ENCODE results near the gene PCDHGA10. TPM values are rescaled to one million over a fixed set of nuclear protein-coding genes. Genes with fewer than 3 reads are reported as not detected.
"Not testable (repeated sequence)": the region's sequence is repeated elsewhere in the genome, so short reads cannot be mapped to it uniquely, and the experiment has no call there.

Gene PCDHGA10
- total RNA-seq, 1 donor from 2014 or later = 5.1 TPM

DNA sequence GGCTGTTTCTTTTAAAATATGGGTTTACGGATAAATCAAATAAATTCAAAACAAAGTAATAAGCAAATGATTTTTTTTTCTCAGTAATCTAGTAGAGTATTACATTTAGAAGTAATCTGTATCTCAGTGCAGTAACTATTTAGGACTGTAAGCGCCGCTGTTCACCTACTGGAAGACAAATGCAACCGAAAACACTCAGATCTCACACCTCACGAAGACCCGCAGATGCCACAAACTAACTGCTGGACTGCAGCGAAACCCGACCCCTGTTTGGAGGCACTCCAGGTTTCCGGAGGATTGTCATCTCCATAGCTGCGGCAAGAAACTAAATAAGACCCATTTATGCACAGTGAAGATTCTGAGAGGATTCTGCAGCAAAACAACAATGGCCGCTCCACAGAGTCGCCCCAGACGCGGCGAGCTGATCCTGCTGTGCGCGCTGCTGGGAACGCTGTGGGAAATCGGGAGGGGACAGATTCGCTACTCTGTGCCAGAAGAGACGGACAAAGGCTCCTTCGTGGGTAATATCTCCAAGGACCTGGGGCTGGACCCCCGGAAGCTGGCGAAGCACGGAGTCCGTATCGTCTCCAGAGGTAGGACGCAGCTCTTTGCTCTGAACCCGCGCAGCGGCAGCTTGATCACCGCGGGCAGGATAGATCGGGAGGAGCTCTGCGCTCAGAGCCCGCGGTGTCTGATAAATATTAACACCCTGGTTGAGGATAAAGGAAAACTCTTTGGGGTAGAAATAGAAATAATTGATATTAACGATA, 20.2 kb upstream of the PCDHGA10 start, which contains the start of gene PCDHGA8:
Gene PCDHGA8, plus strand, starts transcription at position 205 of the 770 bp plus-strand sequence. Its CDS starts 181 bp downstream, at position 386.
- no peak for DNase-seq (ENCODE audit: low read depth)

DNA sequence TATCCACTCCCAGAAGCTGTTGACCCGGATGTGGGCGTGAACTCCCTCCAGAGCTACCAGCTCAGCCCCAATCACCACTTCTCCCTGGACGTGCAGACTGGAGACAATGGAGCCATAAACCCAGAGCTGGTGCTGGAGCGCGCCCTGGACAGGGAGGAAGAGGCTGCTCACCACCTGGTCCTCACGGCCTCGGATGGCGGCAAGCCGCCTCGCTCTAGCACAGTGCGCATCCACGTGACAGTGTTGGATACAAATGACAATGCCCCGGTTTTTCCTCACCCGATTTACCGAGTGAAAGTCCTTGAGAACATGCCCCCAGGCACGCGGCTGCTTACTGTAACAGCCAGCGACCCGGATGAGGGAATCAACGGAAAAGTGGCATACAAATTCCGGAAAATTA, 19.5 kb upstream of the PCDHGA10 start:
- DNase-seq (ENCODE audit: low read depth) = no peak

DNA sequence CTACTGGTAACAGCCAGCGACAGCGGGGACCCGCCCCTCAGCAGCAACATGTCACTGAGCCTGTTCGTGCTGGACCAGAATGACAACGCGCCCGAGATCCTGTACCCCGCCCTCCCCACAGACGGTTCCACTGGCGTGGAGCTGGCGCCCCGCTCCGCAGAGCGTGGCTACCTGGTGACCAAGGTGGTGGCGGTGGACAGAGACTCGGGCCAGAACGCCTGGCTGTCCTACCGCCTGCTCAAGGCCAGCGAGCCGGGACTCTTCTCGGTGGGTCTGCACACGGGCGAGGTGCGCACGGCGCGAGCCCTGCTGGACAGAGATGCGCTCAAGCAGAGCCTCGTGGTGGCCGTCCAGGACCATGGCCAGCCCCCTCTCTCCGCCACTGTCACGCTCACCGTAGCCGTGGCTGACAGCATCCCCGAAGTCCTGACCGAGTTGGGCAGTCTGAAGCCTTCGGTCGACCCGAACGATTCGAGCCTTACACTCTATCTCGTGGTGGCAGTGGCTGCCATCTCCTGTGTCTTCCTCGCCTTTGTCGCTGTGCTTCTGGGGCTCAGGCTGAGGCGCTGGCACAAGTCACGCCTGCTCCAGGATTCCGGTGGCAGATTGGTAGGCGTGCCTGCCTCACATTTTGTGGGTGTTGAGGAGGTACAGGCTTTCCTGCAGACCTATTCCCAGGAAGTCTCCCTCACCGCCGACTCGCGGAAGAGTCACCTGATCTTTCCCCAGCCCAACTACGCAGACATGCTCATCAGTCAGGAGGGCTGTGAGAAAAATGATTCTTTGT, 18.2 kb upstream of the PCDHGA10 start:
- not testable (repeated sequence) for DNase-seq (ENCODE audit: low read depth)

DNA sequence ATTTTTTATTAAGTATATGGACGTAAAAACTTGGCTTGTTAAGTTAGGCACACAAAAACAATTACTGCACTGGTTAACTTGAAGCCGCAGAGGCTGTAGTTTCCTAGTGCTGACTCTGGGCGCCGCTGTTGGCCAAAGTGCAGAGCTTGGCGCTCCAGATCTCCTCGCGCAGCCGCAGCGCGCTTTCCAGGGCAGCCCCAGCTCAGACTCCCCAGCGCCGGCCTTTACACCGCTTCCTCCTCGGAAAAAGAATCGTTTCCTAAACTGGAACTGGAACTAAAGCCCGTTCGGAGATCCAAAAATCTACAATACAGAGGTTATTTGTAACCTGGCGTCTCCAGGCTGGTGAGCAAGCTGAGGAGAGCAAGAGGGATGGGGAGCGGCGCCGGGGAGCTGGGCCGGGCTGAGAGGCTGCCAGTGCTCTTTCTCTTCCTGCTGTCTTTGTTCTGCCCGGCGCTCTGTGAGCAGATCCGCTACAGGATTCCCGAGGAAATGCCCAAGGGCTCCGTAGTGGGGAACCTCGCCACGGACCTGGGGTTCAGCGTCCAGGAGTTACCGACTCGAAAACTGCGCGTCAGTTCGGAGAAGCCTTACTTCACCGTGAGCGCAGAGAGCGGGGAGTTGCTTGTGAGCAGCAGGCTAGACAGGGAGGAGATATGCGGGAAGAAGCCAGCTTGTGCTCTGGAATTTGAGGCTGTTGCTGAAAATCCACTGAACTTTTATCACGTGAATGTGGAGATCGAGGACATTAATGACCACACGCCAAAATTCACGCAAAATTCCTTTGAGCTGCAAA, 14.8 kb upstream of the PCDHGA10 start, which contains the start of gene PCDHGB5:
Gene PCDHGB5, plus strand, starts transcription at position 192 of the 796 bp plus-strand sequence. Its CDS starts 181 bp downstream, at position 373.
- peak; percentile 27 for DNase-seq (ENCODE audit: low read depth)

DNA sequence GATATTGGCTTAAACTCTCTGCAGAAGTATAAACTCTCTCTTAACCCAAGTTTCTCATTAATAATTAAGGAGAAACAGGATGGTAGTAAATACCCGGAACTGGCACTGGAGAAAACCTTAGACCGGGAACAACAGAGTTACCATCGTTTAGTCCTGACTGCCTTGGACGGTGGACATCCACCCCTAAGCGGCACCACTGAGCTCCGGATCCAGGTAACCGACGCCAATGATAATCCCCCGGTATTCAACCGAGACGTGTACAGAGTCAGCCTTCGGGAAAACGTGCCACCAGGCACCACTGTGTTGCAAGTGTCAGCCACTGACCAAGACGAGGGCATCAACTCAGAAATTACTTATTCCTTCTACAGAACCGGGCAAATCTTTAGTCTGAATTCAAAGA, 14.2 kb upstream of the PCDHGA10 start:
- DNase-seq (ENCODE audit: low read depth) = no peak

DNA sequence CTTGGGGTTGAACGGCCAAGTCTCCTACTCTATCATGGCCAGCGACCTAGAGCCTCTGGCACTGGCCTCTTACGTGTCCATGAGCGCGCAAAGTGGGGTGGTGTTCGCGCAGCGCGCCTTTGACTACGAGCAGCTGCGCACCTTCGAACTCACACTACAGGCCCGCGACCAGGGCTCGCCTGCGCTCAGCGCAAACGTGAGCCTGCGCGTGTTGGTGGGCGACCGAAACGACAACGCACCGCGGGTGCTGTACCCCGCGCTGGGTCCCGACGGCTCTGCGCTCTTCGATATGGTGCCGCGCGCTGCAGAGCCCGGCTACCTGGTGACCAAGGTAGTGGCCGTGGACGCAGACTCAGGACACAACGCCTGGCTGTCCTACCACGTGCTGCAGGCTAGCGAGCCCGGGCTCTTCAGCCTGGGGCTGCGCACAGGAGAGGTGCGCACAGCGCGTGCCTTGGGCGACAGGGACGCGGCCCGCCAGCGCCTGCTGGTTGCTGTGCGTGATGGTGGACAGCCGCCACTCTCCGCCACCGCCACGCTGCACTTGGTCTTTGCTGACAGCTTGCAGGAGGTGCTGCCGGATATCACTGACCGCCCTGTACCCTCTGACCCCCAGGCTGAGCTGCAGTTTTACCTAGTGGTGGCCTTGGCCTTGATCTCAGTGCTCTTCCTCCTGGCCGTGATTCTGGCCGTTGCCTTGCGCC, 13.1 kb upstream of the PCDHGA10 start:
- no peak for DNase-seq (ENCODE audit: low read depth)

DNA sequence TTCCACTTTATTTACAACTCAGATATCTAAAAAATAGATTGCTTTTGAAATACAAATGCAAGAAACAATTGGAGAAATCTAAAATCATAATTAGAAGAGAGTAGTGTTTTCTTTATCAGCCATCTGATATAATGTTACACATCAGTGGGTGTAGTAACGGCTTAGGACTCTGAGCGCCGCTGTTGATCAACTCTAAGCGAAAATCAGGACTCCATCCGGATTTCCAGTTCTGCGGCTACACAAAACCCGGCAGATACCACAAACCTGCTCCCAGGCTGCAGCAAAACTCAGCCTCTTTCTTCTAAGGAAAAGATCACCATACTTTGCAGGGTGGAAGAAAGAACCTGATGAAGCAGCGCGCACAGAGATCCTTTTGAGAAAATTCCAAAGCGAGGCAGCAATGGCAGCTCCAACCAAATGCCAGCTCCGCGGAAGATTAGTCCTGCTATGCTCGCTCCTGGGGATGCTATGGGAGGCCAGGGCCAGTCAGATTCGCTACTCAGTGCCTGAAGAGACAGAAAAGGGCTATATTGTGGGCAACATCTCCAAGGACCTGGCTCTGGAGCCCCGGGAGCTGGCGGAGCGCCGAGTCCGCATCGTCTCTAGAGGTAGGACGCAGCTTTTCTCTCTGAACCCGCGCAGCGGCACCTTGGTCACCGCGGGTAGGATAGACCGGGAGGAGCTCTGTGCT, 10.1 kb upstream of the PCDHGA10 start, which contains the start of gene PCDHGA9:
Gene PCDHGA9, plus strand, starts transcription at position 226 of the 691 bp plus-strand sequence. Its CDS starts 175 bp downstream, at position 401.
- DNase-seq (ENCODE audit: low read depth) = peak; percentile 15

DNA sequence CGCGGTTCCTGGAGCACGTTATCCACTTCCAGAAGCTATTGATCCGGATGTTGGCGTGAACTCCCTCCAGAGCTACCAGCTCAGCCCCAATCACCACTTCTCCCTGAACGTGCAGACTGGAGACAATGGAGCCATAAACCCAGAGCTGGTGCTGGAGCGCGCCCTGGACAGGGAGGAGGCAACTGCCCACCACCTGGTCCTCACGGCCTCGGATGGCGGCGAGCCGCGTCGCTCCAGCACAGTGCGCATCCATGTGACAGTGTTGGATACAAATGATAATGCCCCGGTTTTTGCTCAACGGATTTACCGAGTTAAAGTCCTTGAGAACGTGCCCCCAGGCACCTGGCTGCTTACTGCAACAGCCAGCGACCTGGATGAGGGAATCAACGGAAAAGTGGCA, 9.4 kb upstream of the PCDHGA10 start:
- DNase-seq (ENCODE audit: low read depth) = no peak

DNA sequence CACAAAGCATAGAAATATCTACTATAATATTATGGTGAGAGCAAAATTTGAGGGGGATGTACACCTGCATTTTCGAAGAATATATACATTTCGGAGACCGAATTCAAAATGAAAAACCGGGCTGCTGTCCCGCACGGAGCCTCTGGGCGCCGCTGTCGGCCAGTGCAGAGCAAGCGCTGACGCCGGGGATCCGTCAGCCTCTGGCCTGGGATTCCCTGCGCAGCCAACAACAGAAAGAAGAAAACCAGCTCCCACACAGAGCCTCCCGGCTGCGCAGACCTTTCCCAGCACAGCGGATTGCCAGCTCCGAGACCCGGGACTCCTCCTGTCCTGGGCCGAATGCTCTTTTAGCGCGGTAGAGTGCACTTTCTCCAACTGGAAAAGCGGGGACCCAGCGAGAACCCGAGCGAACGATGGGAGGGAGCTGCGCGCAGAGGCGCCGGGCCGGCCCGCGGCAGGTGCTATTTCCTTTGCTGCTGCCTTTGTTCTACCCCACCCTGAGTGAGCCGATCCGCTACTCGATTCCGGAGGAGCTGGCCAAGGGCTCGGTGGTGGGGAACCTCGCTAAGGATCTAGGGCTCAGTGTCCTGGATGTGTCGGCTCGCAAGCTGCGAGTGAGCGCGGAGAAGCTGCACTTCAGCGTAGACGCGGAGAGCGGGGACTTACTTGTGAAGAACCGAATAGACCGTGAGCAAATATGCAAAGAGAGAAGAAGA, 4.8 kb upstream of the PCDHGA10 start, which contains the start of gene PCDHGB6:
Gene PCDHGB6, plus strand, starts transcription at position 232 of the 716 bp plus-strand sequence. Its CDS starts 182 bp downstream, at position 414.
- DNase-seq (ENCODE audit: low read depth) = peak; percentile 7

DNA sequence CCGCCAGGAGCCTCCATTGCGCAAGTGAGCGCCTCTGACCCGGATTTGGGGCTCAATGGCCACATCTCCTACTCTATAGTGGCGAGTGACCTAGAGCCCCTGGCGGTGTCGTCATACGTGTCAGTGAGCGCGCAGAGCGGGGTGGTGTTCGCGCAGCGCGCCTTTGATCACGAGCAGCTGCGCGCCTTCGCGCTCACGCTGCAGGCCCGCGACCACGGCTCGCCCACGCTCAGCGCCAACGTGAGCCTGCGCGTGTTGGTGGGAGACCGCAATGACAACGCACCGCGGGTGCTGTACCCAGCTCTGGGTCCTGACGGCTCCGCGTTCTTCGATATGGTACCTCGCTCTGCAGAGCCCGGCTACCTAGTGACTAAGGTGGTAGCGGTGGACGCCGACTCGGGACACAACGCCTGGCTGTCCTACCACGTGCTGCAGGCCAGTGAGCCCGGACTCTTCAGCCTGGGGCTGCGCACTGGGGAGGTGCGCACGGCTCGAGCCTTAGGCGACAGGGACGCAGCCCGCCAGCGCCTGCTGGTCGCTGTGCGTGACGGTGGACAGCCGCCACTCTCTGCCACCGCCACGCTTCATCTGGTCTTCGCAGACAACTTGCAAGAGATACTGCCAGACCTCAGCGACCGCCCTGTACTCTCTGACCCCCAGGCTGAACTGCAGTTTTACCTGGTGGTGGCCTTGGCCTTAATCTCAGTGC, 3.0 kb upstream of the PCDHGA10 start:
- no peak for DNase-seq (ENCODE audit: low read depth)

DNA sequence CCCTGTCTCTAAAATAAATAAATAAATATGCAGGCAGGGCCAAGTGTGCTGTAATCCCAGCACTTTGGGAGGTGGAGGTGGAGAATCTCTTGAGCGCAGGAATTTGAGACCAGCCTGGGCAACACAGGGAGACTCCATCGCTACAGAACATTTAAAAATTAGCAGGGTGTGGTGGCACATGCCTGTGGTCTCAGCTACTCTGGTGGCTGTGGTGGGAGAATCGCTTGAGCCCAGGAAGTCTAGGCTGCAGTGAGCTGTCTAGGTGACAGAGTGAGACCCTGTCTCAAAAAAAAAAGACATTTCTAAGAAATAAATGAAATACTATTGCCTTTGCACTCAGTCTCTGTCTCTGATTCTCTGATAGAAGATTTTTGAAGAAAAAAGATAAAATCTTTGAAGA, 1.2 kb upstream of the PCDHGA10 start:
- DNase-seq (ENCODE audit: low read depth) = no peak

DNA sequence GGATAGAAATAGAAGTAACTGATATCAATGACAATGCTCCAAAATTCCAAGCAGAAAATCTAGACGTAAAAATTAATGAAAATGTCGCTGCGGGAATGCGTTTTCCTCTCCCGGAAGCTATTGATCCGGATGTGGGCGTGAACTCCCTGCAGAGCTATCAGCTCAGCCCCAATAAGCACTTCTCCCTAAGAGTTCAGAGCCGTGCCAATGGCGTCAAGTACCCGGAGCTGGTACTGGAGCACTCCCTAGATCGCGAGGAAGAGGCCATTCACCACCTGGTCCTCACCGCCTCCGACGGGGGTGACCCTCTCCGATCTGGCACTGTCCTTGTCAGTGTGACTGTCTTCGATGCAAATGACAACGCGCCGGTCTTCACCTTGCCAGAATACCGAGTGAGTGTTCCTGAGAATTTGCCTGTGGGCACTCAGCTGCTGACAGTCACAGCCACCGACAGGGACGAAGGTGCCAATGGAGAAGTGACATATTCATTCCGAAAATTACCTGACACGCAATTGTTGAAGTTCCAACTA, 818 bp downstream of the PCDHGA10 start:
- no peak for DNase-seq (ENCODE audit: low read depth)

DNA sequence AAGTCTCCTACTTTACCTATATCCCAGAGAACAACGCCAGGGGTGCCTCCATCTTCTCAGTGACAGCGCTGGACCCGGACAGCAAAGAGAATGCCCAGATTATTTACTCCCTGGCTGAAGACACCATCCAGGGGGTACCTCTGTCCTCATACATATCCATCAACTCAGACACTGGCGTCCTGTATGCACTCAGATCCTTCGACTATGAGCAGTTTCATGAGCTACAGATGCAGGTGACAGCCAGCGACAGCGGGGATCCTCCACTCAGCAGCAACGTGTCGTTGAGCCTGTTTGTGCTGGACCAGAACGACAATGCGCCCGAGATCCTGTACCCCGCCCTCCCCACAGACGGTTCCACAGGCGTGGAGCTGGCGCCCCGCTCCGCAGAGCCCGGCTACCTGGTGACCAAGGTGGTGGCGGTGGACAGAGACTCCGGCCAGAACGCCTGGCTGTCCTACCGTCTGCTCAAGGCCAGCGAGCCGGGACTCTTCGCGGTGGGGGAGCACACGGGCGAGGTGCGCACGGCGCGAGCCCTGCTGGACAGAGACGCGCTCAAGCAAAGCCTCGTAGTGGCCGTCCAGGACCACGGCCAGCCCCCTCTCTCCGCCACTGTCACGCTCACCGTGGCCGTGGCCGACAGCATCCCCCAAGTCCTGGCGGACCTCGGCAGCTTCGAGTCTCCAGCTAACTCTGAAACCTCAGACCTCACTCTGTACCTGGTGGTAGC, 1.9 kb downstream of the PCDHGA10 start:
- not testable (repeated sequence) for DNase-seq (ENCODE audit: low read depth)

DNA sequence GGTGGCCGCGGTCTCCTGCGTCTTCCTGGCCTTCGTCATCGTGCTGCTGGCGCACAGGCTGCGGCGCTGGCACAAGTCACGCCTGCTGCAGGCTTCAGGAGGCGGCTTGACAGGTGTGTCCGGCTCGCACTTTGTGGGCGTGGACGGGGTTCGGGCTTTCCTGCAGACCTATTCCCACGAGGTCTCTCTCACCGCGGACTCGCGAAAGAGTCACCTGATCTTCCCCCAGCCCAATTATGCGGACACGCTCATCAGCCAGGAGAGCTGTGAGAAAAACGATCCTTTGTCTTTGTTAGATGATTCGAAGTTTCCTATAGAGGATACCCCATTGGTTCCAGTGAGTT, 2.5 kb downstream of the PCDHGA10 start:
- DNase-seq (ENCODE audit: low read depth) = not testable (repeated sequence)

DNA sequence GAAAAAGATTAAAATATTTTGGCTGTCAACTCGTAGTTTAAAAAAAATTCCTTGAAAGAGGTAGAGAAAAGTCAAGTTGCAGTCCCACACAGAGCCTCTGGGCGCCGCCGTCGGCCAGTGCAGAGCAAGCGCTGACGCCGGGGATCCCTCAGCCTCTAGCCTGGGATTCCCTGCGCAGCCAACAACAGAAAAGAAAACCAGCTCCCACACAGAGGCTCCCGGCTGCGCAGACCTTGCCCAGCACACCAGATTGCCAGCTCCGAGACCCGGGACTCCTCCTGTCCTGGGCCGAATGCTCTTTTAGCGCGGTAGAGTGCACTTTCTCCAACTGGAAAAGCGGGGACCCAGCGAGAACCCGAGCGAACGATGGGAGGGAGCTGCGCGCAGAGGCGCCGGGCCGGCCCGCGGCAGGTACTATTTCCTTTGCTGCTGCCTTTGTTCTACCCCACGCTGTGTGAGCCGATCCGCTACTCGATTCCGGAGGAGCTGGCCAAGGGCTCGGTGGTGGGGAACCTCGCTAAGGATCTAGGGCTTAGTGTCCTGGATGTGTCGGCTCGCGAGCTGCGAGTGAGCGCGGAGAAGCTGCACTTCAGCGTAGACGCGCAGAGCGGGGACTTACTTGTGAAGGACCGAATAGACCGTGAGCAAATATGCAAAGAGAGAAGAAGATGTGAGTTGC, 4.8 kb downstream of the PCDHGA10 start, which contains the start of gene PCDHGB7:
Gene PCDHGB7, plus strand, starts transcription at position 184 of the 679 bp plus-strand sequence. Its CDS starts 183 bp downstream, at position 367.
- peak; percentile 58 for DNase-seq (ENCODE audit: low read depth)

DNA sequence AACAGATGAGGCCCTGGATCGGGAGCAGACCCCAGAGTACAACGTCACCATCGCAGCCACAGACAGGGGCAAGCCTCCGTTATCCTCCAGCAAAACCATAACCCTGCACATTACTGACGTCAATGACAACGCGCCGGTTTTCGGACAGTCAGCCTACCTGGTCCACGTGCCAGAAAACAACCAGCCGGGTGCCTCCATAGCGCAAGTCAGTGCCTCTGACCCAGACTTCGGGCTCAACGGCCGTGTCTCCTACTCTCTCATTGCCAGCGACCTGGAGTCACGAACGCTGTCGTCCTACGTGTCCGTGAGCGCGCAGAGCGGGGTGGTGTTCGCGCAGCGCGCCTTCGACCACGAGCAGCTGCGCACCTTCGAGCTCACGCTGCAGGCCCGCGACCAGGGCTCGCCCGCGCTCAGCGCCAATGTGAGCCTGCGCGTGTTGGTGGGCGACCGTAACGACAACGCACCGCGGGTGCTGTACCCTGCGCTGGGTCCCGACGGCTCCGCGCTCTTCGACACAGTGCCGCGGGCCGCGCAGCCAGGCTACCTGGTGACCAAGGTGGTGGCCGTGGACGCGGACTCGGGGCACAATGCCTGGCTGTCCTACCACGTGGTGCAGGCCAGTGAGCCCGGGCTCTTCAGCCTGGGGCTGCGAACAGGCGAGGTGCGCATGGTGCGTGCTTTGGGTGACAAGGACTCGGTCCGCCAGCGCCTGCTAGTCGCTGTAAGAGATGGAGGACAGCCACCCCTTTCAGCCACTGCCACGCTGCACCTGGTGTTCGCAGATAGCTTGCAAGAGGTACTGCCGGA, 6.5 kb downstream of the PCDHGA10 start:
- DNase-seq (ENCODE audit: low read depth) = no peak
